DMS 273 (cell line): ENCODE measurements around the gene POLD2.

Experiments
- DNase-seq: peaks from one replicate; lab custom pipeline; 2025; ENCODE audit not compliant: unreplicated experiment; lab: John Stamatoyannopoulos, UW

Gene POLD2

GRCh38 chr7:44066111-44066460 is 57.3 kb downstream of the POLD2 start:
- DNase-seq: no peak

- DNase-seq: peak; percentile 84
Measured at GRCh38 chr7:44065431-44066110, 57.8 kb downstream of the POLD2 start, which contains the start of gene PGAM2. Gene PGAM2 (minus strand): TSS chr7:44065567. CDS start chr7:44065529, 38 bp downstream.

- peak; percentile 74 for DNase-seq
Measured at GRCh38 chr7:44064791-44065430, 58.4 kb downstream of the POLD2 start.
